Colonic mucosa (tissue), 4 donors: ENCODE data around the gene USP47. TPM values are rescaled to one million over a fixed set of nuclear protein-coding genes. Genes with fewer than 3 reads are reported as not detected.

ENCODE experiments used
- DNase-seq: peaks from one replicate; pipeline ENCODE4 v3.0.0-alpha.2; 2020
- H3K27ac ChIP-seq: fragments of 200-600 bp; one replicate; pipeline ENCODE4 v1.8.0; 2021
- H3K27me3 ChIP-seq: fragments of 200-600 bp; one replicate; pipeline ENCODE4 v1.8.0; 2021
- H3K36me3 ChIP-seq: fragments of 200-600 bp; one replicate; pipeline ENCODE4 v1.8.0; 2021
- H3K4me1 ChIP-seq: fragments of 200-600 bp; one replicate; pipeline ENCODE4 v1.8.0; 2021; ENCODE audit warnings: mild to moderate bottlenecking
- H3K4me3 ChIP-seq: fragments of 200-600 bp; one replicate; pipeline ENCODE4 v1.8.0; 2021
- H3K9ac ChIP-seq, 2 donors: one replicate each; pipeline ENCODE4 v1.7.0; 2013; ENCODE audit warnings: control low read depth in 2 of 2, low read depth in 2 of 2, low read length in 2 of 2
- H3K9me3 ChIP-seq: fragments of 200-600 bp; one replicate; pipeline ENCODE4 v1.8.0; 2021
- intact Hi-C: fragments of 100-400 bp; cut with DNase I; formaldehyde crosslinking; loops from one replicate; pipeline ENCODE4 v1.14.1; 2022
- total RNA-seq, 2 donors: library from RNA; stranded (reverse); fragmentation: NEBNext Ultra II Directional in 1 of 2; extraction: Animal tissue kit (Norgen Biotek cat#: 25700) in 1 of 2; gene quantifications; one replicate each; pipeline ENCODE4 v1.2.1, GENCODE V29; 2021
- TF ChIP-seq, protein P1 (sequence below): fragments of 200-600 bp; IDR thresholded peaks from one replicate; pipeline ENCODE4 v1.8.0; 2022; ENCODE audit warnings: antibody characterized with exemption, mild to moderate bottlenecking
- donor health status: healthy.
- donor health status: DM: no; HTN: no; CAD: no.
- donor health status: DM: no; HTN: no; CAD: no.

Gene USP47
- total RNA-seq, 2 donors from 2014 or later: 31.3 to 40.3 TPM

GRCh38 chr11:11806074-11806473 is 35.7 kb upstream of the USP47 start:
- Histone ChIP-seq H3K36me3 (no peaks in the 10 kb centered on the region), H3K4me3 (no peak overlapping the region), H3K27ac (no peak overlapping the region), H3K27me3 (no peaks in the 10 kb centered on the region), H3K9me3 (no peaks in the 10 kb centered on the region), H3K9ac (no peak overlapping the region), H3K4me1 (no peaks in the 10 kb centered on the region)
- DNase-seq: no peak
- intact Hi-C loops: no loop called here
- TF ChIP-seq, protein P1, sequence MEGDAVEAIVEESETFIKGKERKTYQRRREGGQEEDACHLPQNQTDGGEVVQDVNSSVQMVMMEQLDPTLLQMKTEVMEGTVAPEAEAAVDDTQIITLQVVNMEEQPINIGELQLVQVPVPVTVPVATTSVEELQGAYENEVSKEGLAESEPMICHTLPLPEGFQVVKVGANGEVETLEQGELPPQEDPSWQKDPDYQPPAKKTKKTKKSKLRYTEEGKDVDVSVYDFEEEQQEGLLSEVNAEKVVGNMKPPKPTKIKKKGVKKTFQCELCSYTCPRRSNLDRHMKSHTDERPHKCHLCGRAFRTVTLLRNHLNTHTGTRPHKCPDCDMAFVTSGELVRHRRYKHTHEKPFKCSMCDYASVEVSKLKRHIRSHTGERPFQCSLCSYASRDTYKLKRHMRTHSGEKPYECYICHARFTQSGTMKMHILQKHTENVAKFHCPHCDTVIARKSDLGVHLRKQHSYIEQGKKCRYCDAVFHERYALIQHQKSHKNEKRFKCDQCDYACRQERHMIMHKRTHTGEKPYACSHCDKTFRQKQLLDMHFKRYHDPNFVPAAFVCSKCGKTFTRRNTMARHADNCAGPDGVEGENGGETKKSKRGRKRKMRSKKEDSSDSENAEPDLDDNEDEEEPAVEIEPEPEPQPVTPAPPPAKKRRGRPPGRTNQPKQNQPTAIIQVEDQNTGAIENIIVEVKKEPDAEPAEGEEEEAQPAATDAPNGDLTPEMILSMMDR: no peak

- Histone ChIP-seq H3K9me3 (no peaks in the 10 kb centered on the region), H3K27ac (no peak overlapping the region), H3K27me3 (no peaks in the 10 kb centered on the region), H3K4me3 (no peak overlapping the region), H3K4me1 (no peaks in the 10 kb centered on the region), H3K36me3 (no peaks in the 10 kb centered on the region), H3K9ac (no peak overlapping the region)
- TF ChIP-seq, protein P1: no peak
- DNase-seq: no peak
- intact Hi-C loops: no loop called here
Measured at GRCh38 chr11:11806586-11806985, 35.2 kb upstream of the USP47 start.

DNA sequence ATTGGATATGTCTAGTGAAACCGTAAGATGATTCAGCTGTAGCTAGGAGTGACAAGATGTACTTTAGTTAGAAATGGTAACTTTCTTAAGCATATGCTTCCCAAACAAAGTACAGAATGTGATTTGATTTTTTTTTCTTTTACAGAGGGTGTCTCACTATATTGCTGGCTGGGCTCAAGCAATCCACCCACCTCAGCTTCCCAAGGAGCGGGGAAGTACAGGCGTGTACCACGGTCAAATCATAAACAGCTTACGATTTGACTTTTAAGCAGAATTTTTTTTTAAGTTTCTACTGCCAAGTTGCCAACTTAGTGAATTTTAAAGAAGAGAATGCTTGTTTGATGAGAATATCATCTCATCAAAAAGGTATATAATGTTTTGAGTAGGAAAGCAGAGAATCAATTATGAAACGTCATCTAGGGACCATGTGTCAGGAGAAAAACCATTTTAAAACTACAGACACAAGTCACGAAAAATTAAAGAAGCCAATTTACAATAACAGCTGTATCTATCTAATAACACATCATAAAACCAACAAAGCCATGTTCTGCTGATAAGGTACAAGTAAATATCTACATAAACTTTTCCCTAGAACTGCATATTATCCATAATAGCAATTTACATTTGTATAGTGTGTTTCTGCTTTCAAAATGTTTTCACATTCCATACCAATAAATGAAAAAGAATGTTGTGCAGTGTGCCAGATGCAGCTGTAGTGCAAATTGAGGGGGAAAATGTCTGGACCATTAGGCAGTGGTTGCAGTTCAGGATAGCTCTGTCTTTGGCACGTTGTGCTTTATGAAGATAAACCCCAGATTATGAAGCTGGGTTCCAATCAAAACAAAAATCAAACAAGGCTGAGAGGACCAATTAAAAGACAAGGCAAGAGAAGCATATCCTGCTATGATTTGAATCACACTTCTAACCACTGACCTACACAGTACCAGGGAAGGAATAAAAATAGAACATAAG is 33.7 kb upstream of the USP47 start:
- intact Hi-C loops: no loop called here
- H3K9me3 ChIP-seq: no peaks in the 10 kb centered on the region
- DNase-seq: no peak
- no peaks in the 10 kb centered on the region for H3K27me3 ChIP-seq
- H3K4me1 ChIP-seq: no peaks in the 10 kb centered on the region
- TF ChIP-seq, protein P1: no peak
- H3K27ac ChIP-seq: no peak overlapping the region
- no peak overlapping the region for H3K9ac ChIP-seq
- no peaks in the 10 kb centered on the region for H3K36me3 ChIP-seq
- no peak overlapping the region for H3K4me3 ChIP-seq

DNA sequence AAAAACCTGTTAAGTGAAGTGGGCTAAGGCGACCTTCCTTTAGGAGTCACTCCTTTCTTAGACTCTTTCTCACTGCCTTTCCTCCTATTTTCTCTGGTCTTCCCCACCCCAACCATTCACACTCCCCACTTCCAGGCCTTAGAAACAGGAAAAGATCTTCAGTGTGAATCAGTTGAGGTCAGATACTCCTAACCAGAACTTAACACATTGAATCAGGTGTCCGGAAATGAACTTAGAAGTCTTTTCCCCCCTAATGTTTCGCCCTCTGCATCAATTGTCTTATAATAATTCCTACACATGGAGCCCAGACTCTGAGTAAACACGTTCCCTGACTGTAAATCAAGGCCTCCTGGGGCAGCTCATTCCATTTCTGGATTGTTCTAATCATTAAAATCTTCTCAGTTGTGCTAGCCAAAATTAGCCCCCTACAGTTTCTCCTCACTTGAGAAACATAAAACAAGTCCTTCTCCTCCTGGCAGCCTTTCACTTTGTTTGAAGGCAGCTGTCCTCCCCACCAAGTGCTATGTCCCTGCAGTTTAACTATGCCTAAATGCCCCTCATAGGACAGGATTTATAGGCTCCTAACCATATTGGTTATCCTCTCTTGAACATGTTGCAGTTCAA is 32.7 kb upstream of the USP47 start:
- TF ChIP-seq, protein P1: no peak
- intact Hi-C loops: no loop called here
- H3K9ac ChIP-seq: no peak overlapping the region
- H3K36me3 ChIP-seq: no peaks in the 10 kb centered on the region
- no peaks in the 10 kb centered on the region for H3K4me1 ChIP-seq
- H3K27ac ChIP-seq: no peak overlapping the region
- H3K27me3 ChIP-seq: no peaks in the 10 kb centered on the region
- no peak for DNase-seq
- H3K4me3 ChIP-seq: no peak overlapping the region
- no peaks in the 10 kb centered on the region for H3K9me3 ChIP-seq

DNA sequence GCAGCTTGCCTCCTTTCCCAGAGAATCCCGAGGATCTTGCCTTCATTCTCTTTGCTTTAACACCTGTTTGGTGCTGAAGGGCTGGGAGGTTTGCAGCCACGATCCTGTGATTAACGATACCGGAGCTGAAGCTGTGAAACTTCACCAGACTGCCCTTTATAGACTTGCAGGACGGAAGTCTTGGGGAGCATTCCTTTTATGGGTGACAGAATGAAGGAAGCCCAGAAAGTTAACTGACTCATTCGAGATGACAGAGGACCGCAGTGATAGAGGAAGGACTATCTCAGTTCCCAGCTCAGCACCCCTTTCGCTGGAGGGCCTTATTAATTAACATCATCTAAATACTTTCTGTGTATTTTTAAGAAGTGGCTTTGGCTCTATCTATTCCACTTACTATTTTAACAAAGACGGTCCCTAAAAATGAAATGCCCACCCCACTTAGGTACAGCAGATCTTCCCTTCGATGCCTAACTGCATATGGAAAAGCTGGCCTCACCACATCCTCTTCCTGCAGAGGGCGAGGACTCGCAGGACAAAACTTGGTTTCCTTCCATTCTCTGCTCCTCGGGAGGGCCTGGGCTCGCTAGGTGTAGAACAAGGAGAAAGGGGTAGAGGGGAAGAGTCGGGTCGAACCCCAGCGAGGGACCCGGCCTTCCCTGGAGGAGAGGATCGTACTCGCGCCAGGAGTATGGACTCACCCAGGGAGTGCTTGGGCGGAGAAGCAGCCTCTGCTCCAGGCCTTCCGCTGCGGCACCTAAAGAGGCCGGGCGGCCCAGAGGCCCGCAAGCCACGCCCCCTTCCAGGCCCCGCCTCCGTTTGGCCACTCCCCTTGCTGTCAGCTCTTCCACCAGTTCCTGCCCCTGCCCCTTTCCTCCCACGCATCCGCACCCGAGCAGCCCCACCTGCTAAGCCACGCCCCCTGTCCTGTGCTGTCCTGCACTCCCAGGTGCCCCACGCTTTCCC is 30.7 kb upstream of the USP47 start:
- no peaks in the 10 kb centered on the region for H3K36me3 ChIP-seq
- TF ChIP-seq, protein P1: no peak
- H3K9me3 ChIP-seq: no peaks in the 10 kb centered on the region
- no peak overlapping the region for H3K4me3 ChIP-seq
- H3K27ac ChIP-seq: no peak overlapping the region
- DNase-seq: no peak
- H3K4me1 ChIP-seq: no peaks in the 10 kb centered on the region
- intact Hi-C loops: no loop called here
- no peaks in the 10 kb centered on the region for H3K27me3 ChIP-seq
- no peak overlapping the region for H3K9ac ChIP-seq
